Activated T-helper 2 cell treated with anti-CD3 and anti-CD28 coated beads, Interferon-gamma antibody, Interleukin-2, Interleukin-4, amounts not matched to agents 10 μg/mL and 5 μg/mL and 100 μg/mL, durations not matched to agents 14 hours and 24 hours and 36 hours (primary cell): Measurements from ENCODE around the gene ETFB. TPM values are rescaled to one million over a fixed set of nuclear protein-coding genes. Genes with fewer than 3 reads are reported as not detected.

Source experiments
- DNase-seq: peaks from one replicate; pipeline ENCODE4 v3.0.0; 2021; ENCODE audit warnings: low spot score
- H3K27ac Mint-ChIP-seq: one replicate; pipeline ENCODE4 v1.8.0; 2021; ENCODE audit warnings: mixed read lengths
- H3K27me3 Mint-ChIP-seq: one replicate; pipeline ENCODE4 v1.8.0; 2021; ENCODE audit warnings: low read depth, mixed read lengths
- H3K36me3 Mint-ChIP-seq: one replicate; pipeline ENCODE4 v1.8.0; 2021; ENCODE audit warnings: low read depth, mixed read lengths
- H3K4me1 Mint-ChIP-seq: one replicate; pipeline ENCODE4 v1.8.0; 2021; ENCODE audit warnings: low read depth, mixed read lengths
- H3K4me3 Mint-ChIP-seq: one replicate; pipeline ENCODE4 v1.8.0; 2021; ENCODE audit warnings: low read depth, mild to moderate bottlenecking, moderate library complexity, mixed read lengths
- H3K9me3 Mint-ChIP-seq: one replicate; pipeline ENCODE4 v1.8.0; 2021; ENCODE audit warnings: mixed read lengths
- intact Hi-C: fragments of 100-400 bp; cut with micrococcal nuclease; formaldehyde crosslinking; loops from one replicate; pipeline ENCODE4 v1.15.1; 2023
- total RNA-seq: library from RNA; stranded (reverse); gene quantifications from 2 replicates; pipeline ENCODE4 v1.2.3, GENCODE V29; 2022

Gene ETFB
- total RNA-seq, 1 donor from 2014 or later = 215 TPM

DNA sequence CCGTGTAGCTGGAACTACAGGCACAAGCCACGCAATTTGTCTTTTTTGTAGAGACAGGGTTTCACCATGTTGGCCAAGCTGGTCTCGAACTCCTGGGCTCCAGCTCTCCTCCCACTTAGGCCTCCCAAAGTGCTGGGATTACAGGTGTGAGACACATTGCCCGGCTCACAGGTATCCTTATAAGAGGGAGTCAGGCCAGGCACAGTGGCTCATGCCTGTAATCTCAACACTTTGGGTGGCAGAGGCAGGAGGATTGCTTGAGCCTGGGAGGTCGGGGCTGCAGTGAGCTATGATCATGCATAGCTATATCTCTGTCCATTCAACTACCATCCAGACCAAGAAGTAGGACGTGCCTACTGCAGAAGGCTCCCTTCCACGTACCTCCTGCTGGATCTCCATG, 64.9 kb downstream of the ETFB start:
- DNase-seq = no peak
- Mint-ChIP-seq H3K27me3 (peaks cover 4% of the 10 kb centered on the region), H3K4me3 (no peak overlapping the region), H3K9me3 (peaks cover 4% of the 10 kb centered on the region), H3K36me3 (no peaks in the 10 kb centered on the region), H3K27ac (no peak overlapping the region), H3K4me1 (no peaks in the 10 kb centered on the region)
- intact Hi-C loops = no loop called here

DNA sequence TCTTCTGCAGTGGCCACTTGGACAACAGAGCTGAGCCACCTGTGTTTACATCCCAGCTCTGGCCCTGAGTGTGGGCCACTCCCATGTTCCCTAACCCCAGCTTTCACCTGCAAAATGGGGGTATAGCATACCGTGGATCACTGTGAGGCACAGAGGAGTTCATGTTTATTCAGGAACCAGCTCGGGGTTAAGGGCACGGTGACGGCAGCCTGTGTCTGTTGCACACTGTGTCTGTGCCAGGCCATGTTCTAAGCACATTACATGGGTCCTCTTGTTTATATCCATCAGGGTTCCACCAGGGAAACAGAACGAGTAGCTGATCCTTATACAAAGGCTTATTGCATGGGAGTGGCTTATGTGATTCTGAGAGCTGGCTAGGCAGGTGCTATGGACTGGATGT, 68.8 kb downstream of the ETFB start:
- intact Hi-C loops = no loop called here
- no peak overlapping the region for H3K4me3 Mint-ChIP-seq
- no peaks in the 10 kb centered on the region for H3K36me3 Mint-ChIP-seq
- DNase-seq = no peak
- H3K9me3 Mint-ChIP-seq = no peaks in the 10 kb centered on the region
- H3K4me1 Mint-ChIP-seq = no peaks in the 10 kb centered on the region
- H3K27me3 Mint-ChIP-seq = no peaks in the 10 kb centered on the region
- no peak overlapping the region for H3K27ac Mint-ChIP-seq

DNA sequence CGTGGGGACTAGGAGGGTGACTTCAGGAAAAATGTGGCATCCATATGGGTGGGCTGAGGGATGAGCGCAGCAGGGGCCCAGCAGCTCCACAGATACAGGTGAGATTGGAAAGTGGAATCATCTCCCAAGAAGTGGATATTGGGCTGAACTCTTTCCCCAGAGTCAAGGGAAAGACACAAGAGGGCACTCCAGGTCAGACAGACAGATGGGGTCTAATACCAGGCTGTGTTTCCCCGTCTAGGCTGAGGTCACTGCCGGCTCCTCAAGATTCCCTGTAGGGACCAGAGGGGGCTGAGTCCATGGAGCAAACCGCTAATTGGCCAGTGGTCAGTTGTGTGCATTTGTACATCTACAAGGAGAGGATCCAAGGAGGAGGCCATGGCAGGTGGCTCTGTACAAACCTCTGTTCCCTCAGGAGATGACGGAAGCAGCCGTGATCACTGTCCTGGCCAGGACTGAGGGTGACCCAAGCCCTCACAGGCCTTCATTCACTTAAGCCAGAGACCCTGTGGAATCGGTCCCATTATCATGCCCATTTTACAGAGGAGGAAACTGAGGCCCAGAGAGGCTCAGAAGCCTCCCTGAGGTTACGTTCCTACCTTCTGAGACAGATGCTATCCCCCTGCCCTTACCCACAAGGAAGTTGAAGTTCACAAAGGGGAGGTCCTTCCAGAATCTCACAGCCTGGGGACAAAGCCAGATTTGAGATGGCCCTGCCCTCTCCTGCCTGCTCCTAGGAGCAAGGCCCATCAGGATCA, 69.7 kb downstream of the ETFB start:
- H3K27ac Mint-ChIP-seq = no peak overlapping the region
- H3K9me3 Mint-ChIP-seq = no peaks in the 10 kb centered on the region
- DNase-seq = no peak
- H3K36me3 Mint-ChIP-seq = no peaks in the 10 kb centered on the region
- H3K4me3 Mint-ChIP-seq = no peak overlapping the region
- no peaks in the 10 kb centered on the region for H3K4me1 Mint-ChIP-seq
- H3K27me3 Mint-ChIP-seq = no peaks in the 10 kb centered on the region
- intact Hi-C loops = no loop called here

- Mint-ChIP-seq H3K27ac (no peak overlapping the region), H3K4me1 (no peaks in the 10 kb centered on the region), H3K9me3 (no peaks in the 10 kb centered on the region), H3K27me3 (no peaks in the 10 kb centered on the region), H3K4me3 (no peak overlapping the region), H3K36me3 (no peaks in the 10 kb centered on the region)
- DNase-seq = no peak
- intact Hi-C loops = no loop called here
These were observed 70.6 kb downstream of the ETFB start for GRCh38 chr19:51295382-51296126.

Other genes starting within 250 kb of the ETFB start
- gene SIGLEC9, start 241.5 kb downstream of the ETFB start, total RNA-seq = 0.18 TPM in 1 of 2 replicates, not detected in the other
- not detected in 2 replicates for gene SIGLEC7, start 224.1 kb downstream of the ETFB start, total RNA-seq
- 14.3 and 17.0 TPM in 2 replicates for gene CD33, start 141.3 kb downstream of the ETFB start, total RNA-seq
- gene SIGLECL1, start 115.3 kb downstream of the ETFB start, total RNA-seq = not detected in 2 replicates
- gene IGLON5, start 54.7 kb downstream of the ETFB start, total RNA-seq = 7.0 TPM in 2 replicates
- 9.5 and 10.4 TPM in 2 replicates for gene VSIG10L, start 24.2 kb downstream of the ETFB start, total RNA-seq
- 13.8 and 14.9 TPM in 2 replicates for gene CLDND2, start 2.6 kb upstream of the ETFB start, total RNA-seq
- 332 and 342 TPM in 2 replicates for gene NKG7, start 6.3 kb upstream of the ETFB start, total RNA-seq
- gene LIM2, start 21.6 kb upstream of the ETFB start, total RNA-seq = not detected in 2 replicates
- gene C19orf84, start 24.2 kb upstream of the ETFB start, total RNA-seq = 0.14 and 0.27 TPM in 2 replicates
- gene SIGLEC10, start 51.3 kb upstream of the ETFB start, total RNA-seq = 4.0 and 6.6 TPM in 2 replicates
- 0.07 and 0.18 TPM in 2 replicates for gene SIGLEC8, start 92.1 kb upstream of the ETFB start, total RNA-seq
- gene CEACAM18, start 112.2 kb upstream of the ETFB start, total RNA-seq = not detected in 2 replicates
- 4.5 and 4.6 TPM in 2 replicates for gene SIGLEC12, start 135.4 kb upstream of the ETFB start, total RNA-seq
- 1.2 and 1.7 TPM in 2 replicates for gene SIGLEC6, start 165.3 kb upstream of the ETFB start, total RNA-seq
- gene ZNF175, start 204.9 kb upstream of the ETFB start, total RNA-seq = 11.0 and 13.4 TPM in 2 replicates